Fibroblast of gingiva (primary cell): Measurements from ENCODE around the gene NKAPD1.
"Not testable (repeated sequence)": the region's sequence is repeated elsewhere in the genome, so short reads cannot be mapped to it uniquely, and the experiment has no call there.

Experiments
- DNase-seq: peaks from one replicate; pipeline ENCODE4 v3.0.0-alpha.2; 2011; ENCODE audit warnings: low read depth

Gene NKAPD1

DNA sequence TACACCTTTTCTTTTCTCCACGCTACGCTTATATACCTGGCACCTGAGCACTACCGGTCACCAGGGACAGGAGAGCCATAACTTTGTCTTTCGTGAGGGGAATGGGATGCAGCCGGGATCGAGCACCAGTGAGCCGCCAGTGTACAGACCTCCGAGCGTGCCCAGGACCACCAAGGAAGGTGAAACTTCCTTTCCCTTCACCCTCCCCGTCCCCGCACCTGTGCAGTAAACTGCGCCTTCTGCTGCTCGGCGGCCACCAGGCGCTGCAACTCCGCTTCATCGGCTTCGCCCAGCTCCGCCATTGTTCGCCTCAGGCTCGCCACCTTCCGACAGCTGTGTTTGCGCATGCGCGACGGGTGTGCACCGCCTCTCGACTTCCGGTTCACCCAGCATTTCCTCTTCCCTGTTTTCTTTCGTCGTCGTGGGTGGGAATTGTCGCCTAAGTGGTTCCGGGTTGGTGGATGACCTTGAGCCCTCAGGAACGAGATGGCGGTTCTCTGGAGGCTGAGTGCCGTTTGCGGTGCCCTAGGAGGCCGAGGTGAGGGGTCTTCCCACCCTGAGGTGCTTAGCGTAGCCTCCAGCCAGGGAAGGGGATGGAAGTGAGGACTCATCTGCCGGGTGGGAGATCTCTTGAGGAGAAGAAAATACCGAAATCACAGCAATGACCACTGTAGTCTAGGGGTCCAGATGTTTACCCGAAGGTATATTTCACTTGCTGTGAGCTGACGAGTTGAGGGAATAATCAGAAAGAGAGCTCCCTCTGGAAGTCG, 12.5 kb downstream of the NKAPD1 start, which contains the start of the genes SDHD and TIMM8B:
Gene SDHD (plus strand): TSS at position 452 of the 770 bp plus-strand sequence. CDS start 35 bp downstream, at position 487.
Gene TIMM8B (minus strand): TSS at position 335 of the 770 bp plus-strand sequence. CDS start 33 bp downstream, at position 302.
- DNase-seq: peak; percentile 96

DNA sequence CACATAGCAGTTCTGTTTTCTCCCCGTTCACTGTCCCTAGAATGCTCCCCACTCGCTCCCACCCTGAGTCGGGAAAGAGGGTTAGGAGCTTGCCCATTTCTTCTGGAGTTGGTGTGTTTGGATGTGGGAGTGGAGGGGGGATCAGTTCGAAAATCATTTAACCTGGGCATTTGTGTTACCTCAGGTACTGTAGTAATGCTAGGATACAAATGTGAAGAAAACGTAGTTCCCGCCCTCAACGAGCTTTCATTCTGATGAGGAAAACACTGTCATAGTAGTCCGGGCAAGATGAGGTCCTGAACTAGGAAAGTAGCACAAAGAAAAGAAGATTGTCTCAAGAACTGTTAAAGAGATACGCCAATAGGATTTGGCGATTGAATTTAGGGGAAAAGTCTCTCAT, 13.1 kb downstream of the NKAPD1 start:
- DNase-seq: no peak

DNA sequence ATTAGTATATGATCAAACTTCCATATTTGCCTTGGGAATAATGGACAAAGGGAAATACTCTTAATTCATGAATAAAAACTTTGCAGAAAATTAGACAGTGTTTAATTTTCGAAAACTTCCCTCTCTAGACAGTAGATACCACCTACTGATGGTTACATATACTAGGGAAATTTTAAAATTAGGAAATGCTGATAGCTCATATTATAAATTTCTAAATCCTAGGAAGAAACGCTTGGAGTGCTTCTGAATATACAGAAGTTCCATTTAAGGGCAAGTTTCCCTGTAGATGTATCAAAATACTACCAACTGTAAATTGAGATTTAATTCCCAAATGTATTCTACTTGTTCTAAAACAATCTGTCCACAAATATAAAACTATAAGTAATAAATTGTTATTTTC, 21.2 kb downstream of the NKAPD1 start:
- not testable (repeated sequence) for DNase-seq

DNA sequence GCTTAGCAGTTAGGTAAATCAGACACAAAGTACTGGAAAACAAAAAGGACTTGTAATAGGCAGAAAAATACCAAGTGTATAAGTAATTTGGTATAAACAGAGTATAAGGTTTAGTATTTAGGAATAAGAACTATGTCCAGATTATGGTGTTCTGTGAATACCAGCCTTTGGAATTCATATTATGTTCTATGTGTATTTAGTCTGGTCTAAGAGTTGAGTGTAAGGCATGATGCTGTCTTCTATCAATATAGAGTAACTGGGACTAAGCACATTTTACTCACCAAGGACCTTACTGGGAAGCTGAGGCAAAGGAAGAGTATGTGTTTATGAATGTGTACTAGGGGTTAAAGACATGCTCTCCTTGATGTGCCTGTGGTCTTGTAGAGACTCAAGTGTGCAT, 22.1 kb downstream of the NKAPD1 start:
- no peak for DNase-seq

DNA sequence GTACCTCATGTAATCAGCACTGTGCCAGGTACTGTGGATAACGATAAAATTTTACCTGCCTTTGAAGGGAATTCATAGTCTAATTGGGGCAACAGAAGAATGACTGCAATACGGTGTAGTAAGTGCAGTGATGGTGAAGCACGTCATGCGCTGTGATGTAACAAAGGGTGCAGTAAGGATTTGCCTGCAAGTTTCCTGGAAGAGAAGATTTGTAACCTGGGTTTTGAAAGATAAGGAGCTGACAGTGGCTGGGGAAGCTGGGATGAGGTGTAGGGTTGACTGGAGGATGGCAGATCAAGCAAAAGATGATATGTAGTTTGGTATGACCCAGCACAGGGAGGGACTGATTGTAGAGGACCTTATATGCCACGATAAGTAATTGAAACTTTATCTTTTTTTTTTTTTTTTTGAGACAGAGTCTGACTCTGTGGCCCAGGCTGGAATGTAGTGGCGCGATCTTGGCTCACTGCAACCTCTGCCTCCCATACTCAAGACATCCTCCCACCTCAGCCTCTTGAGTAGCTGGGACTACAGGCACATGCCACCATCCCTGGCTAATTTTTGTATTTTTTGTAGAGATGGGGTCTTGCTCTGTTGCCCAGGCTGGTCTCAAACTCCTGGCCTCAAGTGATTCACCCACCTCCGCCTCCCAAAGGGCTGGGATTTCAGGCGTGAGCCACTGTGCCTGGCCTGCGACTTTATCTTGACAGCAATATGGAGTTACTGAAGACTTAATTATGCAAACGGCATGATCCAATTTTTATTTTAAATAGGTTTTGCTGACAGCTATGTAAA, 23.8 kb downstream of the NKAPD1 start:
- no peak for DNase-seq

DNA sequence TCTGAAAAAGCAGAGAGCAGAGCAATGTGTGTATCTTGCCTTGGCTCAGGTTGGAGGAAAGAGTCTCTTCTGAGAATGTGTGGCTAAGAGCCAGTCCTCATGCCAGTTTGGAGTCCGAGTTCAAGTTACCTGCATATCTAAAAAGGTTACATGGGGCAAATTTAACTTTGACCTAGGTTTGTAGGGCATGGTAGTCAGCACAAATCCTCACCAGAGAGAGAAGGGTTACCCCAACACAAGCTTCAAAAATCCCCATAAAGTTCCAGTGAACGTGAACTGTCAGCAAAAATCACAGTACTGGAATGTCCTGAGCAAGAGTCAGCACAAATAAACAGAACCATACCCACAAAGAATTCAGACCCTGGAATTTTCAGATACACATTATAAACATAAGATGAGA, 26.4 kb downstream of the NKAPD1 start:
- peak; percentile 21 for DNase-seq

DNA sequence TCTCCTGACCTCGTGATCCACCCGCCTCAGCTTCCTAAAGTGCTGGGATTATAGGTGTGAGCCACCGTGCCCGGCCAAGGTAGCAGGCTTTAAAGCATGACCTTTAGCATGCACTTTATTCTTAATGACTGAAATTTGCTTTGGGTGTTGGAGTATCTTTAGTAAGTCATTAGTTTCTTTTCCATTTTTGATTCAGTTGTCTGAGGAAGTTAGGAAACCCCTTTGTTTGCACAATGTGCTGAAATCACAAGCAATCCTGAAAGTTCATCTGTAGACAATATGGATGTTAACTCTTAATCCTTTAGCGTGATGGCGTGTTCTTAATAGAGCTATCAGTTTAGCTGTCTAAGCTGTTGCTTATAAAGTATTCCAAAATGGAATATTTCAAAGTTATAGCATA, 29.3 kb downstream of the NKAPD1 start:
- DNase-seq: no peak

DNA sequence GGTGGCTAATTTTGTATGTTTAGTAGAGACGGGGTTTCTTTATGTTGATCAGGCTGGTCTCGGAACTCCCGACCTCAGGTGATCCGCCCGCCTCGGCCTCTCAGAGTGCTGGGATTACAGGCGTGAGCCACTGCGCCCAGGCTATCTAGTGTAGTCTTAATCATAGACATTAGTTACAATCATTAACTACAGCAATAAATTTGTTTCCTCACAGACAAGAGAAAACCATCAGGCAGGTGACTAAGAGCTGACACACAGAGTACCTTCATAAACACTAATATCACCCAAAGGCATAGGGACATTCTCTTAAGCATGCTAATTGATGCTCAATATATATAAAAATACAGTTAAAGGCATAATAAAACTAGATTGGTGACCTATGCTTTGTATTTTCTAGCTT, 32.0 kb downstream of the NKAPD1 start:
- DNase-seq: no peak

DNA sequence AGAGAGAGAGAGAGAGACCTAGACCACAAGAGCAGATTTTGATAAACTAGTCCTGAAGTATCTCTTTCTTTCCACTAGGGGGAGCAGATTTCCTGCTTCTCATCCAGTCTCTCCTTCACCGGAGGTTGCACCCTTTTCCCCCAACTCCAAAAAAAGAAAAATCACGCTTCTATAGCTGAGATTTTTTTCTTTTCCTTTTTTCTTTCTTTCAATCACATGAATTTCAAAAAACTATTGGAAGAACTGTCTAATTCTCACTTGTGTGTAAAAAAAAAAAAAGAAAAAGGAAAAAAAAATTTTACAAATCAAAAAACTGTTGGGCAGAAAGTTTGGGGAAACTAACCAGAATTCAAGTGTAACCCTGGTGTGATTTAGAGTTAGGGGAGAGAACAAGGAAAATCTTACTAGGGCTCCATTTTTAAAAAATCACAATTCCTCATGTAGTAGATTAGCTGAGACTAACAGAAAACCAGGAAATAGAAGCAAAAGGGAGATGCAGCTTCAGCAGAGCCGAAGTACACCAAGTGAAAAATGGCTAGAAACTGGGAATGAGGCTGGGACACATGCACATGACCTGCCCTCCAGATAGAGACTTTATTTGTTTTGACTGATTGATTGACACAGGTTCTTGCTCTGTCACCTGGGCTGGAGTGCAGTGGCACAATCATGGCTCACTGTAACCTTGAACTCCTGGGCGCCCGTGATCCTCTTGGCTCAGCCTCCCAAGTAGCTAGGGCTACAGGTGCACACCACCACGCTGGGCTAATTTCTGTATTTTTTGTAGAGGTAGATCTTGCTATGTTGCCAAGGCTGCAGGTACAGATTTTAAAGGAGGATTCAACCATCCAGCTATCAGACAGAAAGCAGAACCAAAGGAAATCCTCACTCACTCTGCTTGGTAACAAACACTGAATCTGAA, 39.7 kb downstream of the NKAPD1 start:
- DNase-seq: peak; percentile 59

DNA sequence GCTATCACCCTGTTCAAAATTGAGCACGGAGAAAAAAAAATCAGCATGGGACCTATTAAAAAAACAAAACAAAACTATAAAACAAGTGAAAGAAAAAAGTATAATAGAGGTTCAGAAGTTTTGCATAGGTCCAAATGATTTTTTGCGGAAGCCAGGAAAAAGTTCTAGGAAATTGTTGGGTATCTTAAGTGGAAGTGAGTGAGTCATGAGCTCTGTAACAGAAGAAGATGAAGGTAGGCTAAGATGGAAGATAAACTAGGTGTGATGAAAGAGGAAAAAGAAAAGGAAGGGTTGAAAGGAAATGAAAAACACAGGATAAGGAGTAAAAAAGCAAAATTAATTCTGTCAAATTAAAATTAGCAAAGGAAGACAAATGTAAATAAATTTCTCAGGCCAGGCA, 40.4 kb downstream of the NKAPD1 start:
- DNase-seq: no peak

DNA sequence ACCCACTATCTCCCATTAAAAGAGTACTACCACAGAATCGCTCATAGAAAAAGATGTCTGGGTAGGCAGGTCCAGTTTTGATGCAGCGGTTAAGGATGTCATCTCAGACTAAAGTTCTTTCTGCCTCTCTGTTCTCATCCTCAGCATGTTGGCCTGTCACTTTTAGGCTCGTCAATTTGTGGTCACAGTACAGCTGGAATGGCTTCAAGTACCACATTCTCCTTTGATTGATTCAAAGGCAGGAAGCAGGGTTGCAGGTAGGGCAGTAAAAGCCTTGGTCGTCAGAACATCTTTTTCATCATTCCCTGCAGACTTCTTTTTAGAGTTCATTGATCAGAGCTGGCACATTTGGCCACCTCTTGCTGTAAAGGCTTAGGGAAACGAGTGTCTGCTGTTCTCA, 41.3 kb downstream of the NKAPD1 start:
- DNase-seq: no peak

DNA sequence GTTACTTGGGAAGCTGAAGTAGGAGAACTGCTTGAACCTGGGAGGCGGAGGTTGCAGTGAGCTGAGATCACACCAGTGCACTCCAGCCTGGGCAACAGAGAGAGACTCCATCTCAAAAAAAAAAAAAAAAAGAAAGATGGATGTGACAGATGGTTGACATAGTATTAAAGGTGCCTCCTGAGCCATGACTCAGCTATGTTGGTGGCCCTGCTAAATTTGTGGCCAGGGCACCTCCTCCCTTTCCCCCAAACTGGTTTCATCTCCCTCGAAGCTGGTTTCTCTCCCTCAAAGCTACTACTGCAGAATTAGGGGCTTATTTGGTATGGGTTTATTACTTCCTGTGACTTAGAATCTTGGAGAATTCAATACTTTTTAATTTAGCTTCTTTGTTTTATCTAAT, 44.1 kb downstream of the NKAPD1 start:
- DNase-seq: no peak

DNA sequence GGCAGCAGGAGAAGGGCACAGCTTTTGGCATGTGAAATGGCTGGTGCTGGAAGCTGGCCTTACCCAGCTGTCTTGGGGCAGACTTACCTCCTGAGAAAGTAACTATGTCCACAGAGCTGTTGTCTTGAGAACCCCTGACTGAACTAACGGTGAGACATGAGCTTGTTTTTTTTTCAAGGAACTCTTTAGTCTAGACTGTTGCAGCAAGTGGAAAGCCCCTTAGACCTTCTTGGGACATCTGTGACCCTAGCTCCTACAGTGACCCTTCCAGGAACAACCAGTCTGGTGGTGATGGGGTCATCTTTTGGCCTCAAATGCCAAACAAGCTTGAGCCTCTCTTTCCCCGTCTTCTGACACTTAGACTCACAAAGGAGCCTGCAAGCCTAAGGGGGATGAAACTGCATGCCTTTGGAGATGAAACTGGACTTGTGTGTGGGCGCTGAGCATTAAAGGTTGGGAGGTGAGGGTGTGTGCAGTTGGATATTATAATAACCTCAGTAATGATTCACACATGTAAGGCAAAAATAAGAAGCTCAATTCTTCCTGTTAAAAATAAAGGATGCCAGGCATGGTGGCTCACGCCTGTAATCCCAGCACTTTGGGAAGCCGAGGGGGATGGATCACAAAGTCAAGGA, 48.0 kb downstream of the NKAPD1 start:
- DNase-seq: no peak

DNA sequence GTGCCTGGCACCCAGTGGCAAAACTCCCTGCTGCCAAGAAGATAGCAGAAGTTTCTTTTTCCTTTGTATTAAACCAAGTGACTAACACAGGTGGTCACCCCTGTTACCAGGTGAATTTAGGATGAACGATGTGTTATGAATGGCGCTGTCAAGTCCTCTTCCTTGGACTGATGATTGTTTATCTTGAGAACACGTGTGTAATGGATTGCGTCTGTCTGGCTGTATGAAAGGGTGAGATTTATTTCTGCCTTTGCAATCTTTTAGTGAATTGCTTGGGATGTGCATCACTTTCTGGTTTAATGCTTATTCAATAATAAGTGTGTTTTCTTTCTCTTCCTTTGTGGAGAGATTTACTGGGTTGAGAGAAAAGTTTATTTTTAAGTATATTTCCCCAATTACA, 49.0 kb downstream of the NKAPD1 start:
- DNase-seq: no peak

DNA sequence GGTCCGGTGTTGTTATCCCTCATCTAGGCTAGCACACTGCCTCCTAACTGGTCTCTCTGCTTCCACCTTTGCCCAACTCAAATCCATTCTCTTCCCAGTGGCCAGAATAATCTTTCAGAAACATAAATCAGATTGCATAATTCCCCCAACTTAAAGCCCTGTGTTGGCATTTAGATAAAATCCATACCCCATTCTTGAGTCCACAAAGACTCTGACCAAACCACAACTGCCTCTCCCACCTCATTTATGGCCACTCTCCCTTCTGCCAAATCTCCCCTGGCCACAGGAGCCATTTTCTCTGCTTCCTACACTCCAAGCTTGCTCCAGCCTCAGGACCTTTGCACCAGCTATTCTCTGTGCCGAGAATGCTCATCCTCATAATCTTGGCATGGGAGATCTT, 53.0 kb downstream of the NKAPD1 start:
- DNase-seq: no peak

DNA sequence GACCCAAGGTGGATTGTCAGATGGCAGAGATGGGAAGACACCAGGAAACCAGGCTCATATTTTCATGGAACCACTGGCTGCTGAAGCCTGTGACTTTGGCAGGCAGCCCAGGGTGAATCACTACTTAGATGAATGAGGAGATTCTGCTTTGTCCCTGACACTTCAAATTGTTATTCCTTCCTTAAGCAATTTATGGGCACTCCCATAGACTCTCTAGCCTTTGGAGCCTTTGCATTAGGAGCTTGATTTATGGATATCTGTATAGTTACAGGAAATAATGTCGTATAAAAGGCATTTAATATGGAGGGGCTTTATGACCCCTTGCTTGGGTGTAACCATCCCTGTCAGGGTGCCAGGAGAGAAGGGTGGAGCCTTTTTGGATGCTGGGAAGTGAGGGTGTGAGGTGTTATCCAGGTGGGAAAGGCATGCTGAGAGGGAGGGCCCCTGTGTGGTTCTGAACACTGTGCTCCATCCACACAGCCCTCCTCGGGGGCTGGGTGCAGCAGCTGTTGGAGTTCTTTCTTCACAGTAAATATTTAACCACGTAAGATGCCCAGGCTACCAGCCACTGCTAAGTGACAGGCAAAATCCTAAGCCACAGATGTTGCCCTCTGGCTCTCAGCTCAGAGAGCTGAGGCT, 54.5 kb downstream of the NKAPD1 start:
- DNase-seq: peak; percentile 60

DNA sequence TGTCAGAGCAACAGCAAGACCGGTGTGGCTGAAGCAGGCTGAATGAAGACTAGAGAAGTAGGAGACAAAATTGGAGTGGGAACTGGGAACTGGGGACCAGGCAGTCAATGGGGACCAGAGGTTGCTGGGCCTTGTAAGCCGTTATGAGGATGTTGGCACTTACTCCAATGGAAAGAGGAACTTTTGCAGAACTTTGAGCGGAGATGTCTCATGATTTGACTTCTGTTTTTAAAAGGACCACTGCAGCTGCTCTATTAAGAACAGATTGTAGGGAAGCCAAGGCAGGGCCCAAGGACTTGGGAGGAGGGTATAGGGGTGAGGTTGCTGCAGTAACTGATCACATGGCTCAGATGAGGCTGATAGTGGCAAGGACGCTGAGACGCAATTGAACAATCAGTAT, 55.6 kb downstream of the NKAPD1 start:
- DNase-seq: no peak

DNA sequence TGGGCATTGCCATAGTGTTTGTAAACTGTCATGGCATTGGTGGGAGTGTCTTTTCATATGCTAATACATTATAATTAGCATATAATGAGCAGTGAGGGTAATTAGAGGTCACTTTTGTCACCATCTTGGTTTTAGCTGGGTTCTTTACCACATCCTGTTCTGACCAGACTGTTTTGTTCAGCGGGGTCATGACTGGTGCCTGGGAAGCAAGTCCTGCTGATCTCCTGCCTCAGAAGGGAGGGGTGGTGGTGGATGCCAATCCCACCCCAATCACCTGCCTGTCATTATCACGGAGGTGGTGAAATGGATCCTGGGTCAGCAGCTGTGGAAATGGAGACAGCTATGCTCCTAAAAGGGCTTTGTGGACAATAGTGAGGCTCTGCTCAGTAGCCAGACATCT, 58.6 kb downstream of the NKAPD1 start:
- DNase-seq: no peak

DNA sequence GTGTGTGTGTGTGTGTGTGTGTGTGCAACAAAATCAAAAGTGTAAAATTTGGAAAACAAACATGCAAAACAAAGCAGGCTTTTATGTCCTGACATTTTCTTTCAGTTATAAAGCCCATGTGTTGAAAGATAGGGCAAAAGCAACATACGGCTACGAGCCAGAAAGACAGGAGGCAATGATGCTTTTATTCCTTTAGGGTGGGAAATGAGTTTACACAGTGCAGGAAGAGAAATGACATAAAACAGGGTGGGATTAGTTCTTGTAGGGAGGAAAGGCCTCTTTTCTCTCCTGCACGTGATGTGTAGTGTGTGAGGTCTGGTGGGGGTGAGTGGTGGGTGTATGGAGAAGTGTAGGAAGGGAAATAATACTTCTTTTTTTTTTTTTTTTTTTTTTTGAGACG, 60.4 kb downstream of the NKAPD1 start:
- no peak for DNase-seq
